Measurements from ENCODE around the gene SPATA6L.
"Not testable (repeated sequence)": the region's sequence is repeated elsewhere in the genome, so short reads cannot be mapped to it uniquely, and the experiment has no call there.

Gene SPATA6L

DNA sequence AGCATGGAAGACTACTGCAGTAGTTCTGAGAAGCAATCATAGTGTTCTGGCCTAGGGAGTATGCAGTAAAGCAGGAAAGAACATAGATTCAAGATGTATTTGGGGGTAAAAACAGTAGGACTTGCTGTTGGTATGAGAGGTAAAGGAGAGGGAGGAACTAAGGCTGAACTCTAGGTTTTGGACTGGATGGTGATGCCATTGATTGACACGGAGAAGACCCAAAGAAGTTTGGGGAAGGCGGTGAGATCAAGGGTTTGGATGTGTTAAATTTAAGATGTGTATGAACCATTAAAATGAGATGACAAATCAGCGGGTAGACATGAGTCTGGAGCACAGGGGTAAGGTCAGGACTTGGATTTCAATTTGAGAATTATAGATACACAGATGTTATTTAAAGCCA lies 11.1 kb upstream of the SPATA6L start:
- H3K4me3 ChIP-seq (ENCODE audit: low read depth, low read length), result no peak overlapping the region

DNA sequence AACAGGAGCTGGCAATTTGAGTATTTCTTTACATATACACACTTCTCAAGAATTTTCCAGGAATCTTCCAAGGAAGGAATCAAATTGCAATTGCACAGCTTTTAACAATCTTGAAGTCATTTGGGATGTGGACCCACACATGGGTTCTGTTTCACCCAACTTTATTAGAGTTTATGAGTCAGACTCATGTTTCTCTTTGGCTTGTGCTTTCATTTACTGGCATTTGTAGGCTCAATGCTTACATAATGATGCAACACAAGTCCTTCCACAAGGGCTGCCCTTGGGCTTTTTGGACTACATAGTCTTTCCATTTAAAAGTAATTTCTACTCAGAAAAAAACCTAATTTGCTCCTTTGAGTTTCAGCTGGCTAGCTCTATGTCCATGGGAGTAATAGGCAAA lies 8.5 kb upstream of the SPATA6L start:
- H3K4me3 ChIP-seq (ENCODE audit: low read depth, low read length), result no peak overlapping the region

DNA sequence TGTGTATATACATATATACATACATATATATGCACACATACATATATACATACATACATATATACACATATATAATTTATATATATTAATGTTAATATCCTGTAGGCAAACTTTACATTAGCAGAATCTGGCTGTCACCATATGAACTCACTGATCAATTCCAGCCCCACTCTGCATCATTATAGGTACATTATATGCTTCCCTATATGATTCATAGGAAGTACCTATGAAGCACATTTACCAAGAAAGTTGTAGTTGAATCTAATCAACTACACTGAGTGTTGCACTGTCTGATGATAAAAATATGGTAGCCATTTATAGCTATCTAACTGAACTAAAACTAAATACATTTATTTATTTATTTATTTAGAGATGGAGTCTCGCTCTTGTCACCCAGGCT lies 5.5 kb upstream of the SPATA6L start:
- H3K4me3 ChIP-seq (ENCODE audit: low read depth, low read length), result no peak overlapping the region

DNA sequence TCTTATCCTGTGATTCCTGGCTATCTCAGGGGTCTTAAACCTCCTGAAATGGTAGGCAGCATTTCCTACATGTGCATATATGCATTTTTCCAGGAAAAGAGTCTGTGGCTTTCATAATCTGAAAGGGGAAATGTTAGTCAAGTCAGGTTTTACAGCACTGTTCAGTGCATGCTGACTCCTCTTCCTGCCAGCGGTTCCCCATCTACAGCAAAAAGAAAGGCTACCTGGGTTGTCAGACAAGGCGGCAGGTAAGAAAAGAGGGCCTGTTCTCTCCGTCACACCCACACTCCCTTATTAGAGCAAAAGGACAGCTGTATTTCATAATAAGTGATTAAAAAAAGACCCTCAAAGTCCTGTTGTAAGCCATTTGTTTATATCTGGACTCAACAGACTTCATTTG lies 4.3 kb upstream of the SPATA6L start:
- no peak overlapping the region for H3K4me3 ChIP-seq (ENCODE audit: low read depth, low read length)

DNA sequence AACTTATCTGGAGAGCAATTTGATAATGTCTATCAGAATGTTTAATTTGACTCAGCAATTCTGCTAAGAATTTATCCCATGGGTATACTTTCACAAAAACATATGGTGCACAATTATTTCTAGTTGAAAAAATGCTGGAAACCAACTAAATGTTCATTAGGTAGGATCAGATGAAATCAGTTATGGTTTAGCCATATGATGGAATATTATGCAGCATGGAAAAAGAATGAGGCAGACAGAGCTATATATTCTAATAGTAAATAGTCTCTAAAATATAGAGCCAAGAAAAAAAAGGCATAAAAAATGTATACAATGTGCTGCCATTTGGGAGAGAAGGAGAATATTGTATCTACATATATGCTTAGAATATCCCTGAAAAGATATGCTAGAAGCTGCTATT lies 3.6 kb upstream of the SPATA6L start:
- H3K4me3 ChIP-seq (ENCODE audit: low read depth, low read length), result no peak overlapping the region

DNA sequence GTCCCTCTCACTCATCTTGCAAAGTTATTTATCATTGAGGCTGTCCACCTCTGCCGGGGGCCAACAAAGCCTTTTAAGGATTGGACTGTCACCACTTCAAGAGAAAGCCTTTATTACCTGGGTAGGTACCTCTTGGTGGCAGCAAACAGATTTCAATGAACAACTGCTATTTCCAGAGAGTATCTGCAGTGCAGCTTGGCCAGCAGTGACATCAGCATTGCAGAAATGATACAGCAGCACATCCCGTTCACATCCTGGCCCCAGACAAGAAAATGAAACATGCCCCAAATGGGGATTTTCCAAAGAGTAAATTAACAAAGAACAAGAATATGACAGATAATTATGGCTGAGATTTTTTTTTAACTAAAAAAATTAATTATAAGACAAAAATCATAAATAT lies 2.3 kb upstream of the SPATA6L start:
- H3K4me3 ChIP-seq (ENCODE audit: low read depth, low read length), result no peak overlapping the region

DNA sequence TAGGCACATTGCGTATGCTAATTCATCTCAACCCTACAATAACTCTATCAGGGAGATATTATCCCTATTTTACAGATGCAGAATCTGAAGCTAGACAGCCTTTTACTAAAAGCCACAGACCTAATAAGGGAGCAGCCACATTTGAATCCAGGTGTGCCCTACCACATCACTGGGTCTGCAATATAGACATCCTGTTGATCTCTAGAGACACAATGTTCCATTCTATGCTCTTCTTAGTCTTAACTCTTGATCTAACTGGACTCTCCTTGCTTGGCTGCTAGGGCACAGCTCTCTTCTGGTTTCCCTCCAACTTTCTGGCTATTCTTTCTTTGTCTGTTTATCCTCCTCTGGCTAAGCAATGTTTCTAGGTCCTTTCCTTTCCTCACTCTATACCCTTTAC lies 1.4 kb upstream of the SPATA6L start:
- no peak overlapping the region for H3K4me3 ChIP-seq (ENCODE audit: low read depth, low read length)

DNA sequence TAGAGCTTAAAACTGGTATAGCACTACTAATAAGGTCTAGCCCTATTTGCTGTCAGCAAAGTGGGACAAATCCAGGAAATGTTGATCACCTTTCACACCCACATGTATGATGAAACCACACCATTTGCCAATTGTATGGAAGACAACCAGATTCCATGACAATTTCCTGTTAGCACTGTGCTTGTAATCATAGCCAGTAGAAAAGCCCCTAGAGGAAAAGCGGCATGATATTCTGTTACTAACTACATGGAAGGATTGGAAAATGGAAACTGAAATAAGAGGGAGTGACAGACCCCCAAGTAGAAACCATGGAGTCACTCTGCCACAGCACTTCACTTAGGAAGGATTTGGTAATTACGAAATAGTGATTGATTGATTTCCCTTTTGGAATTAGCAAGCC lies 923 bp downstream of the SPATA6L start:
- no peak overlapping the region for H3K4me3 ChIP-seq (ENCODE audit: low read depth, low read length)

DNA sequence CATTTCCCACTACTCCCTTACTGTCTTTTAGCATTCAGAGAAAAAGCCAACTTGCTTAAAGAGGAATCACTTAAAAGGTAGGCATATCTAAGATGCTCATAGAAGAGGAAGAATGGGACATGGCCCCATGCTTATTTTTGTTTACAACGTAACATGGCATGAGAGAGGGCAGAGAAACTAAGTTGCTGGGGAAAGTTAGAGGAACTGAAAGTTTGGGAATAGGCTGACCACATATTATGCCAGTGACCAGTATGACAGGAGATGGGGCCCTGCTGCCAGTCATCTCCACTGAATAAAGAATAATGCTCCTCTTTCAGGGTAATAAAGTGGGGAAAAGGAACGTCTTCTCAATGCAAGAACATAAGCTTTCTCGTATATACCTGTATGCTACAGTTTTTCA lies 2.3 kb downstream of the SPATA6L start:
- peak overlapping the region; percentile 4 for H3K4me3 ChIP-seq (ENCODE audit: low read depth, low read length)

DNA sequence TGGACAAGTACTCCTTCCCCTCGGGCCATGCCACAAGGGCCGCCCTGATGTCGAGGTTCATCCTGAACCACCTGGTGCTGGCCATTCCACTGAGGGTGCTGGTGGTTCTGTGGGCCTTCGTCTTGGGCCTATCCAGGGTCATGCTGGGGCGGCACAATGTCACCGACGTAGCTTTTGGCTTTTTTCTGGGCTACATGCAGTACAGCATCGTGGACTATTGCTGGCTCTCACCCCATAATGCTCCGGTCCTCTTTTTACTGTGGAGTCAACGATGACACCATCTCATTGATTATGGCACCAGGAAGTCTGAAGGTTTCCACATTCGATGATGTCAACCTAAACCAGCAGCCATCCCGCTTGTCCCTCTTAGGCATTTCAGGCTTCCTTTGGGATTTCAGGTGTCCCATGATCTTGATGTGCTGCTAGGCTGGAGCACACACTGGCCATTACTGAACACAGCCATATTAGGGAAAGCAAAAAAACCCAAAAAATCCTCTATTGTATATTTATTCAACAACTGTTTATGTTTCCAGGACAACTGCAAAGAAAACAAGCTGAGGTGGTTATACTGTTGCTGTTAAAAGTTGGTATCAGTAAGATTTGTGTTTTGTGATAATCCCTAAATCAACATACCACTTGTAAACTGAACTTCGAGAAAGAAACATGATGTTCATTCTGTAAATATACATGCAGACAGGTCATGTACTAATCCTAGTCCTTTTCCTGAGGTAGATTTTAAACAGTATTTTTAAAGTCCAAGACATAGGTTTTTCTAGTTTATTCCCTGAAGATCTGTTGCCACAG lies 3.1 kb downstream of the SPATA6L start:
- H3K4me3 ChIP-seq (ENCODE audit: low read depth, low read length), result peak overlapping the region; percentile 74

DNA sequence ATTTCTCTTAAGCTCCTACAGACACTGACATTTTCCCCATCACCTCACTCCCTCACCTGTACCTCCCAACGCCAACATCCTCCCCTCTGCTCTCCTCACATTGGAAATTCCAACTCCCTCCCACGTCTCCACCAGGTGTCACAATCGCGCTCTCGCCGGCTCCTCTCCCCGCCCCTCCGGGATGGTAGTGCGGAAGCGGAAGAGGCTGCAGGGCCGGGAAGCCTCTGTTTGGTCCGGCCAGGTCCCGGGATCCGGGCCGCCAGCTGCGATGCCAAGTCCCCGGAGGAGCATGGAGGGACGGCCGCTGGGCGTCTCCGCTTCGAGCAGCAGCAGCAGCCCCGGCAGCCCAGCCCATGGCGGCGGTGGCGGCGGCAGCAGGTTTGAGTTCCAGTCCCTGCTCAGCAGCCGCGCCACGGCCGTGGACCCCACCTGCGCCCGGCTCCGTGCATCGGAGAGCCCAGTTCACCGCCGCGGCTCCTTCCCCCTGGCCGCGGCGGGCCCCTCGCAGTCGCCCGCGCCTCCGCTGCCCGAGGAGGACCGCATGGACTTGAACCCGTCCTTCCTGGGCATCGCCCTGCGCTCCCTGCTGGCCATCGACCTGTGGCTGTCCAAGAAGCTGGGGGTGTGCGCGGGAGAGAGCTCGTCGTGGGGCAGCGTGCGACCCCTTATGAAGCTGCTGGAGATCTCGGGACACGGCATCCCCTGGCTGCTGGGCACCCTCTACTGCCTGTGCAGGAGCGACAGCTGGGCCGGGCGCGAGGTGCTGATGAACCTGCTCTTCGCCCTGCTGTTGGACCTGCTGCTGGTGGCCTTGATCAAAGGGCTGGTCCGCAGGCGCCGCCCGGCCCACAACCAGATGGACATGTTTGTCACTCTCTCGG lies 3.9 kb downstream of the SPATA6L start, which contains the start of gene PLPP6:
PLPP6 (plus strand) TSS at position 187 of the 881 bp plus-strand sequence; CDS start at position 269, 82 bp downstream.
- H3K4me3 ChIP-seq (ENCODE audit: low read depth, low read length), result peak within 1 kb of the TSS; percentile 74

DNA sequence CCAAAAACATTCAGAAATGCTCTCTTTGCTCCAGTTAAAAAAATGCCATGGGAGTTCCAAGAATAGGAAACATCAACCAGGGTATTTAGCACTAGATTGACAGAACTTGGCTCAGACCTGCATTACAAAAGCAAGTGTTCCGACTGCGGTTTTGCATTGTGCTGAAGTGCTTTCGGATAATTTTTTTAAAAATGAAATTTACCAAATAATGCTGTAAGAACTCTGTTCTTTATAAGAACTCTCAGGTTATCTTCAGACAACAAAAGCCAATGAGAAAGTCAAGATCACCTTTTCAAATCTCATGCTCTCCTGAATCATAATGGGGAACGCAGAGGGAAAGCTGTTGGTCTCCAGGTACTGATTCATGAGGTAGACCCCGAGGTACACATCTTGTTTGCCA lies 4.7 kb downstream of the SPATA6L start:
- peak overlapping the region; percentile 74 for H3K4me3 ChIP-seq (ENCODE audit: low read depth, low read length)

DNA sequence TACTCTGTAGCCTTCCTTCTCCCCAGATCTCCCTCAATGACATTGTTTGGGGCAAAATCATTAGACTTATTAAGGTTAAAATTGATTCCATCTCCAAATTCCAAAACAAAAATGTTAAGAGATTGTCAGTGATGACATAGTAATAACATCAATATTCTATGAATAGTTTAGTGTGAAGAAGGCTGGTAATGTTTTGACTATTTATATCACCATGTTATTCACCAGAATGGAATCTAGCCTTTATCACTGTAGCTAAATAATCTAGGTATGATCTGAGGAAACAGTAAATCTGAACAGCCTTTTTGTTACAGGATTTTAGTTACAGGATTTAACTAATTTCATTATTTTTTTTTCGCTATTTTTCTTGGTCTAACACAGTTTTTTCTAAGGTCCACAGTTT lies 5.1 kb downstream of the SPATA6L start:
- H3K4me3 ChIP-seq (ENCODE audit: low read depth, low read length), result no peak overlapping the region

DNA sequence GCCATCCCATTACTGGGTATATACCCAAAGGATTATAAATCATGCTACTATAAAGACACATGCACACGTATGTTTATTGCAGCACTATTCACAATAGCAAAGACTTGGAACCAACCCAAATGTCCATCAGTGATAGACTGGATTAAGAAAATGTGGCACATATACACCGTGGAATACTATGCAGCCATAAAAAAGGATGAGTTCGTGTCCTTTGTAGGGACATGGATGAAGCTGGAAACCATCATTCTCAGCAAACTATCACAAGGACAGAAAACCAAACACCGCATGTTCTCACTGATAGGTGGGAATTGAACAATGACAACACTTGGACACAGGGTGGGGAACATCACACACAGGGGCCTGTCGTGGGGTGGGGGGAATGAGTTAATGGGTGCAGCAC lies 5.6 kb downstream of the SPATA6L start:
- not testable (repeated sequence) for H3K4me3 ChIP-seq (ENCODE audit: low read depth, low read length)

DNA sequence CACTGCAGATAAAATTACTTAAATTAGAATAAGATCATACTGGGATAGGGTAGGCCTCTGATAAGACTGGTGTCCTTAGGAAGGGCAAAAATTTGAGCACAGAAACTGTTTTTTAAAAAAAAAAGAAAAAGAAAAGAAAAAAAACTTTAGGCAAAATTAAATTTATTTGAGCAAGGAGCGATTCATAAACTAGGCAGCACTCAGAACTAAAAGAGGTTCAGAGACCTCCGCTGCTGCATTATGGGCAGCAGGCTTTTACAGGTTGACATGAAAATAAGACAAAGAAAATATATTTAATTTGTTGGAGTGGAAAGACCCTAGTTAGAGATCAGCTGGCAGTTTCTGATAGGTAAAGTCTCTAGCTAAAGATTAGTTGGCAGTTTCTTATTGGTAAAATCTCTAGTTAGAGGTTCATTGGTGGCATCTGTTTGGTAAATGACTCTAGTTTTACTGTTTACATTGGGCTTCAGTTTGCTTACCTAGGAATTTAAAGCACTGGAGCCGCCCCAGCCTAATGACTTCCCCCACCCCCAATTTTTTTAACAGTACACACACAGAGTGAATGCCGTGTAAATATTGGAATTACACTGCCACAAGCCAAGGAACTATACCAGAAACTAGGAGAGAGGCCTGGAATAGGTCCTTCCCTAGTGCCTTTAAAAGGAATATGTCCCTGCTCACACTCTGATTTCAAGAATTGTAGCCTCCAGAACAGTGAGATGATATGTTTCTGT lies 8.7 kb downstream of the SPATA6L start:
- no peak overlapping the region for H3K4me3 ChIP-seq (ENCODE audit: low read depth, low read length)

DNA sequence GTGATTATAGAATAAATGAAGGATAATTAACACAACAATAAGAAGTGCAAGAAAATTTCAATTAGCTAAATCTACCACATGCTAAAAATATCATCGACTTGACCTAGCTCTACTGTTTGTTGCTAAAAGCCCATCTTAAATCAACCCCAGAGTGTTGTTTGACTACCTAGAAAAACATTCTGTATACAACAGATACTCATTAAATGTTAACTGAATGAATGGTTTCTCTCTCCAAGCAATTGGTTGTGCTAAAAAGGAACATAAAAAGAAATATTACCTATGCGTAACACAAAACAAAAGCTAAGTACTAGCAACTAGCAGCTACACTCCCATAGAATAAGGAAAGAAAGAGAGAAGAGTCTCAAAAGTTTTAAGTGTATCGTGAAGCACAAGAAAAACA lies 9.7 kb downstream of the SPATA6L start:
- H3K4me3 ChIP-seq (ENCODE audit: low read depth, low read length), result no peak overlapping the region

DNA sequence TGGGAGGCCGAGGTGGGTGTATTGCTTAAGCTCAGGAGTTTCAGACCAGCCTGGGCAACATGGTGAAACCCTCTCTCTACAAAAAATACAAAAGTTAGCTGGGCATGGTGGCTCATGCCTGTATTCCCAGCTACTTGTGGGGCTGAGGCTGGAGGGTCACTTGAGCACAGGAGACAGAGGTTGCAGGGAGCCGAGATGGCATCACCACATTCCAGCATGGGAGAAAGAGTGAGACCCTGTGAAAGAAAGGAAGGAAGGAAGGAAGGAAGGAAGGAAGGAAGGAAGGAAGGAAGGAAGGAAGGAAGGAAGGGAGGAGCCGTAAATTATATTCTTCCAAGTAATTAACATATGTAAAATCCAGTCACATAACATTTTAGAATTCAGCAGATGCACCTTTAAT lies 10.1 kb downstream of the SPATA6L start:
- H3K4me3 ChIP-seq (ENCODE audit: low read depth, low read length), result not testable (repeated sequence)

DNA sequence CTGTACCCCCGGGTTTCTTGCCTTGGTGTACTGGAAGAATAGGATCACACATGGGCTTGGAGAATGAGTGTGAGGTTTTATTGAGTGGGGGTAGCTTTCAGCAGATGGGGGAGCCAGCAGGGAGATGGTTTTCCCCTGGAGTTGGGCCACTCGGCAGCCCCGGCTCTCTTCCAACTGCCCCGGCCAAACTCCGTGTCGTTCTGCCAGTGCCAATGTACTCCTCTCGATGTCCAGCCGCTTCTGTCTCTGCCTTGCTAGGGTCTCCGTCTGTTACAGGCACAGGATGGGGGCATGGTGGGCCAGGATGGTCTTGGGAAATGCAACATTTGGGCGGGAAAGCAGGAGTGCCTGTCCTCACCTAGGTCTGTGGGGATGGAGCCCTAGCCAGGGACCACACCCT lies 11.7 kb downstream of the SPATA6L start:
- H3K4me3 ChIP-seq (ENCODE audit: low read depth, low read length), result no peak overlapping the region

DNA sequence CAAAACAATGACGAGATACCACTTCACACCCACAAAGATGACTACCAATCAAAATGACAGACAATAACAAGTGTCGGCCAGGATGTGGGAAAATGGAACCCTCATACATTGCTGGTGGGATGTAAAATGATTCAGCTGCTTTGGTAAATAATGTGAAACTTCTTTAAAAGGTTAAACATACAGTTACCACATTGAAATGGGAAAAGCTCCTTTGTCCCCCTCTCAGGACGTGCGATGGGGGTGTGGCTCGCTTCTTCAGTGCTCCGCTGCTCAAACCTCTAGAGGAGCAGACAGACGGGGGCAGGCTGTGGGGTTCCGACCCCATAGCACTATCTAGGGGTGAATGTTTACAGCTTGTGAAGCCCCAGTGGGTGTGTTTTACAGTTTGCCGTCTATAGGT lies 12.2 kb downstream of the SPATA6L start:
- no peak overlapping the region for H3K4me3 ChIP-seq (ENCODE audit: low read depth, low read length)

DNA sequence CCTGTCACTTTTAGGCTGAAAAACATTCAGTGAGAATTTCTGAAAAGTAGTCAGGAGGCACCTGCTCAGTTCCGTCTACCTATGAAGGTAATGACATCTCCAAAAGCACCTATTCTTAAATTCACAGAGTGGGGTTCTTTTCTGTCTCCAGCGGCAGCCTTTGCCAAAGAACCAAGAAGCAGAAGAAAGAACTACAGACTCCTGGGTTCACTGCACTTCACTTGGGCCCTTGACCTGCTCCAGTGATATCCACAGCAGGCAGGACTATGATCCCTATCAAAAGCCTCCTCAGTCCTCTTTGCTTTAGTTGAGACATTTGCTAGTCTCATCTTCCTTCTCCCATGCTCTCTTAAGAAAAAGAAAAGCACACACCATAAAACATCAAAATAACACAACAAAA lies 23.9 kb downstream of the SPATA6L start:
- no peak overlapping the region for H3K4me3 ChIP-seq (ENCODE audit: low read depth, low read length)

DNA sequence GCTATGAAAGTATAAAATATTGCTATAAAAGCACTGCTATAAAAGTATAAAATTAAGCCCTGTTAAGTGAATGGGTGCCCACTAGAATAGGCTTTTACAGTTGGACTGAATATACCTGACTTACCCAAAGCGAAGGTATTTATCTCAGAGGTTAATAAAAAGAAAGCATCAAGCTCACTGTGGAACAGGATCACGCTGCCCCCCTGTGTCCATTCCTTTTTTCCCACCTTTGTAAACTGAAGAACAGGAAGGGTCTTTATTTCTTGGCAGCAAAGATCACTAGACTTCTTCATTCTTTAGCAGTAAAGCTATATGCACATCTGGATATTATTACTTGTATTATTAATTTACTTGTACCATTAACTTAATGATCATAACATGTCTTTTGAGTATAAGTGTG lies 26.3 kb downstream of the SPATA6L start:
- no peak overlapping the region for H3K4me3 ChIP-seq (ENCODE audit: low read depth, low read length)

Measured in iPS-11a (cell line).